Activated CD4-positive, alpha-beta T cell treated with anti-CD3 and anti-CD28 coated beads, Interleukin-2, amount 10 ng/mL, durations not matched to agents 7 days and 5 days (primary cell): Measurements from ENCODE around the gene POR. TPM values are rescaled to one million over a fixed set of nuclear protein-coding genes. Genes with fewer than 3 reads are reported as not detected.

Experiments
- CTCF ChIA-PET: fragments of 350-600 bp; sonication (Branson Sonifier 250); formaldehyde crosslinking; loops from one replicate; lab custom pipeline; 2021; ENCODE audit warnings: antibody characterized with exemption; lab: Charles Lee
- POLR2A ChIA-PET: fragments of 350-600 bp; sonication (Branson Sonifier 250); formaldehyde crosslinking; loops from one replicate; lab custom pipeline; 2021; ENCODE audit warnings: antibody characterized with exemption; lab: Charles Lee
- DNase-seq: peaks from one replicate; pipeline ENCODE4 v3.0.0-alpha.2; 2020
- H3K27ac Mint-ChIP-seq: one replicate; pipeline ENCODE4 v1.8.0; 2021; ENCODE audit warnings: mild to moderate bottlenecking, moderate library complexity, mixed read lengths
- H3K27me3 Mint-ChIP-seq: one replicate; pipeline ENCODE4 v1.8.0; 2021; ENCODE audit warnings: mixed read lengths
- H3K36me3 Mint-ChIP-seq: one replicate; pipeline ENCODE4 v1.8.0; 2021; ENCODE audit warnings: low read depth, mixed read lengths
- H3K4me1 Mint-ChIP-seq: one replicate; pipeline ENCODE4 v1.8.0; 2021; ENCODE audit warnings: mixed read lengths
- H3K4me3 Mint-ChIP-seq: one replicate; pipeline ENCODE4 v1.8.0; 2021; ENCODE audit warnings: mild to moderate bottlenecking, moderate library complexity, mixed read lengths
- H3K9me3 Mint-ChIP-seq: one replicate; pipeline ENCODE4 v1.8.0; 2021; ENCODE audit warnings: mixed read lengths
- total RNA-seq, 2 experiments: library from RNA; stranded (reverse); gene quantifications; one replicate each; pipeline ENCODE4 v1.2.3, GENCODE V29; 2021

The POR gene
- total RNA-seq, 2 experiments from 2014 or later, result 29.9 to 37.1 TPM

GRCh38 chr7:75981203-75981452 is 66.2 kb downstream of the POR start:
- Mint-ChIP-seq H3K36me3 (no peaks in the 10 kb centered on the region), H3K4me3 (no peak overlapping the region), H3K27ac (no peak overlapping the region), H3K4me1 (no peaks in the 10 kb centered on the region), H3K9me3 (no peaks in the 10 kb centered on the region), H3K27me3 (no peaks in the 10 kb centered on the region)
- no peak for DNase-seq
- POLR2A ChIA-PET, result no interaction called here
- CTCF ChIA-PET, result interaction anchor here (1.2 kb wide), 1 partner anchor 71 kb away, joined by 3 read pairs; no protein-coding TSS in a partner anchor

- CTCF ChIA-PET, result interaction anchor here (1.9 kb wide), 1 partner anchor 9 kb away, joined by 4 read pairs; no protein-coding TSS in a partner anchor
- Mint-ChIP-seq H3K36me3 (peaks cover under 1% of the 10 kb centered on the region), H3K27me3 (no peaks in the 10 kb centered on the region), H3K4me1 (no peaks in the 10 kb centered on the region), H3K4me3 (no peak overlapping the region), H3K27ac (no peak overlapping the region), H3K9me3 (no peaks in the 10 kb centered on the region)
- POLR2A ChIA-PET, result no interaction called here
- no peak for DNase-seq
These were observed 66.7 kb downstream of the POR start for GRCh38 chr7:75981453-75982305.

GRCh38 chr7:75982306-75983064 is 67.5 kb downstream of the POR start:
- Mint-ChIP-seq H3K27ac (no peak overlapping the region), H3K4me3 (no peak overlapping the region), H3K9me3 (no peaks in the 10 kb centered on the region), H3K36me3 (peaks cover 3% of the 10 kb centered on the region), H3K27me3 (no peaks in the 10 kb centered on the region), H3K4me1 (no peaks in the 10 kb centered on the region)
- ChIA-PET POLR2A (no interaction called here), CTCF (interaction anchor here (1.9 kb wide), 1 partner anchor 10 kb away, joined by 4 read pairs; no protein-coding TSS in a partner anchor)
- no peak for DNase-seq

GRCh38 chr7:75983471-75984129 is 68.6 kb downstream of the POR start:
- H3K27me3 Mint-ChIP-seq, result no peaks in the 10 kb centered on the region
- POLR2A ChIA-PET, result no interaction called here
- H3K9me3 Mint-ChIP-seq, result no peaks in the 10 kb centered on the region
- no peak overlapping the region for H3K27ac Mint-ChIP-seq
- H3K36me3 Mint-ChIP-seq, result peaks cover 3% of the 10 kb centered on the region
- no peaks in the 10 kb centered on the region for H3K4me1 Mint-ChIP-seq
- CTCF ChIA-PET, result interaction anchor here (1.5 kb wide), 1 partner anchor 11 kb away, joined by 3 read pairs; the partner anchor contains the start of gene TMEM120A
- no peak for DNase-seq
- H3K4me3 Mint-ChIP-seq, result no peak overlapping the region

GRCh38 chr7:75984130-75985008 is 69.4 kb downstream of the POR start:
- DNase-seq, result no peak
- no peaks in the 10 kb centered on the region for H3K9me3 Mint-ChIP-seq
- ChIA-PET POLR2A (no interaction called here), CTCF (interaction anchor here (1.4 to 1.5 kb wide), 2 partner anchors 11 to 14 kb away, joined by 3 to 4 read pairs; partner anchors contain the start of gene TMEM120A)
- no peaks in the 10 kb centered on the region for H3K4me1 Mint-ChIP-seq
- no peak overlapping the region for H3K27ac Mint-ChIP-seq
- peaks cover 3% of the 10 kb centered on the region for H3K36me3 Mint-ChIP-seq
- no peak overlapping the region for H3K4me3 Mint-ChIP-seq
- no peaks in the 10 kb centered on the region for H3K27me3 Mint-ChIP-seq

- peaks cover 2% of the 10 kb centered on the region for H3K4me1 Mint-ChIP-seq
- no peak overlapping the region for H3K4me3 Mint-ChIP-seq
- no peaks in the 10 kb centered on the region for H3K9me3 Mint-ChIP-seq
- no peaks in the 10 kb centered on the region for H3K27me3 Mint-ChIP-seq
- ChIA-PET POLR2A (no interaction called here), CTCF (interaction anchor here (1.4 to 1.5 kb wide), 2 partner anchors 10 to 15 kb away, joined by 3 to 4 read pairs; partner anchors contain the start of gene TMEM120A)
- no peak for DNase-seq
- H3K27ac Mint-ChIP-seq, result no peak overlapping the region
- H3K36me3 Mint-ChIP-seq, result peaks cover 3% of the 10 kb centered on the region
These were observed 70.1 kb downstream of the POR start for GRCh38 chr7:75985009-75985517.

GRCh38 chr7:75985518-75986146 is 70.7 kb downstream of the POR start:
- no peaks in the 10 kb centered on the region for H3K27me3 Mint-ChIP-seq
- no peak overlapping the region for H3K27ac Mint-ChIP-seq
- H3K4me1 Mint-ChIP-seq, result peaks cover 2% of the 10 kb centered on the region
- peaks cover 3% of the 10 kb centered on the region for H3K36me3 Mint-ChIP-seq
- no peak overlapping the region for H3K4me3 Mint-ChIP-seq
- CTCF ChIA-PET, result interaction anchor here (1.4 kb wide), 1 partner anchor 15 kb away, joined by 4 read pairs; no protein-coding TSS in a partner anchor
- DNase-seq, result no peak
- POLR2A ChIA-PET, result no interaction called here
- no peaks in the 10 kb centered on the region for H3K9me3 Mint-ChIP-seq

GRCh38 chr7:75986147-75986781 is 71.3 kb downstream of the POR start:
- Mint-ChIP-seq H3K27ac (no peak overlapping the region), H3K9me3 (no peaks in the 10 kb centered on the region), H3K36me3 (peaks cover 3% of the 10 kb centered on the region), H3K4me3 (no peak overlapping the region), H3K4me1 (peaks cover 2% of the 10 kb centered on the region), H3K27me3 (no peaks in the 10 kb centered on the region)
- POLR2A ChIA-PET, result no interaction called here
- no peak for DNase-seq
- CTCF ChIA-PET, result no interaction called here

GRCh38 chr7:75987026-75987804 is 72.3 kb downstream of the POR start:
- Mint-ChIP-seq H3K9me3 (no peaks in the 10 kb centered on the region), H3K36me3 (peaks cover 3% of the 10 kb centered on the region), H3K4me1 (peaks cover 2% of the 10 kb centered on the region), H3K4me3 (no peak overlapping the region), H3K27ac (no peak overlapping the region), H3K27me3 (no peaks in the 10 kb centered on the region)
- CTCF ChIA-PET, result no interaction called here
- POLR2A ChIA-PET, result no interaction called here
- DNase-seq, result no peak

- DNase-seq, result no peak
- Mint-ChIP-seq H3K9me3 (no peaks in the 10 kb centered on the region), H3K4me3 (no peak overlapping the region), H3K4me1 (peaks cover 2% of the 10 kb centered on the region), H3K27ac (no peak overlapping the region), H3K36me3 (peaks cover 3% of the 10 kb centered on the region), H3K27me3 (no peaks in the 10 kb centered on the region)
- CTCF ChIA-PET, result no interaction called here
- POLR2A ChIA-PET, result no interaction called here
These were observed 73.0 kb downstream of the POR start for GRCh38 chr7:75987805-75988567.
